Ectodermal cell (in vitro differentiated cells): ENCODE measurements around the gene PKMYT1.

Source experiments
- H3K27ac ChIP-seq: 2 replicates; pipeline ENCODE4 v1.7.0; 2013; ENCODE audit warnings: mild to moderate bottlenecking, low read depth, low read length; ENCODE audit not compliant: insufficient read depth, poor library complexity, severe bottlenecking
- H3K27me3 ChIP-seq: 2 replicates; pipeline ENCODE4 v1.7.0; 2013; ENCODE audit warnings: mild to moderate bottlenecking, low read length; ENCODE audit not compliant: insufficient read depth, control insufficient read depth, poor library complexity, severe bottlenecking
- H3K36me3 ChIP-seq: one replicate; pipeline ENCODE4 v1.7.0; 2013; ENCODE audit warnings: low read length; ENCODE audit not compliant: control insufficient read depth, insufficient read depth
- H3K4me1 ChIP-seq: one replicate; pipeline ENCODE4 v1.7.0; 2013; ENCODE audit warnings: low read length; ENCODE audit not compliant: control insufficient read depth, insufficient read depth
- H3K4me3 ChIP-seq: 2 replicates; pipeline ENCODE4 v1.7.0; 2013; ENCODE audit warnings: low read depth, low read length, control low read depth; ENCODE audit not compliant: insufficient read depth
- H3K9me3 ChIP-seq: 2 replicates; pipeline ENCODE4 v1.7.0; 2013; ENCODE audit warnings: mild to moderate bottlenecking, low read length, moderate library complexity; ENCODE audit not compliant: control insufficient read depth
- WGBS, 2 experiments: methylation state at CpG; one replicate each; pipeline ENCODE4 v1.1.7; 2013; ENCODE audit warnings: missing lambda C conversion rate in 2 of 2; 5-methylcytosine and 5-hydroxymethylcytosine counted together

PKMYT1 gene

GRCh38 chr16:2974319-2975056, 5.8 kb downstream of the PKMYT1 start:
- no peak overlapping the region for H3K27ac ChIP-seq
- no peaks in the 10 kb centered on the region for H3K27me3 ChIP-seq
- no peaks in the 10 kb centered on the region for H3K9me3 ChIP-seq
- WGBS, 2 experiments, result 94 to 95% methylated on average over 15 of the region's 15 CpGs
- no peaks in the 10 kb centered on the region for H3K36me3 ChIP-seq
- H3K4me3 ChIP-seq, result no peak overlapping the region
- H3K4me1 ChIP-seq, result peaks cover 8% of the 10 kb centered on the region

GRCh38 chr16:2973605-2974318, 6.5 kb downstream of the PKMYT1 start:
- 93 to 95% methylated on average over 17 of the region's 17 CpGs for WGBS, 2 experiments
- Histone ChIP-seq H3K27ac (no peak overlapping the region), H3K36me3 (no peaks in the 10 kb centered on the region), H3K4me3 (no peak overlapping the region), H3K9me3 (no peaks in the 10 kb centered on the region), H3K4me1 (peaks cover 8% of the 10 kb centered on the region), H3K27me3 (no peaks in the 10 kb centered on the region)

- Histone ChIP-seq H3K4me1 (peaks cover 13% of the 10 kb centered on the region), H3K4me3 (no peak overlapping the region), H3K27ac (no peak overlapping the region), H3K36me3 (no peaks in the 10 kb centered on the region), H3K9me3 (no peaks in the 10 kb centered on the region), H3K27me3 (peaks cover 6% of the 10 kb centered on the region)
- 93 to 94% methylated on average over 5 of the region's 5 CpGs for WGBS, 2 experiments
These were observed 7.2 kb downstream of the PKMYT1 start for GRCh38 chr16:2973093-2973492.

- Histone ChIP-seq H3K27me3 (peaks cover 15% of the 10 kb centered on the region), H3K4me1 (peaks cover 13% of the 10 kb centered on the region), H3K36me3 (no peaks in the 10 kb centered on the region), H3K27ac (no peak overlapping the region), H3K4me3 (no peak overlapping the region), H3K9me3 (no peaks in the 10 kb centered on the region)
- 87% methylated on average over 15 of the region's 15 CpGs for WGBS, 2 experiments
These were observed 8.1 kb downstream of the PKMYT1 start for GRCh38 chr16:2971985-2972784.

- Histone ChIP-seq H3K9me3 (no peaks in the 10 kb centered on the region), H3K4me3 (no peak overlapping the region)
- 95% methylated on average over 35 of the region's 35 CpGs for WGBS, 2 experiments
These were observed 8.9 kb downstream of the PKMYT1 start for GRCh38 chr16:2971134-2971984.

GRCh38 chr16:2970563-2970962, 9.7 kb downstream of the PKMYT1 start:
- WGBS, 2 experiments, result 81 to 85% methylated on average over 6 of the region's 6 CpGs
- no peak overlapping the region for H3K27ac ChIP-seq
- no peaks in the 10 kb centered on the region for H3K9me3 ChIP-seq
- H3K4me3 ChIP-seq, result peak overlapping the region; percentile 72
- no peaks in the 10 kb centered on the region for H3K36me3 ChIP-seq
- peaks cover 26% of the 10 kb centered on the region for H3K27me3 ChIP-seq
- peaks cover 13% of the 10 kb centered on the region for H3K4me1 ChIP-seq

More at GRCh38 chr16:2971134-2971984, 8.9 kb downstream of the PKMYT1 start:
- H3K27ac ChIP-seq, result no peak overlapping the region
- H3K4me1 ChIP-seq, result peaks cover 13% of the 10 kb centered on the region
- no peaks in the 10 kb centered on the region for H3K36me3 ChIP-seq
- peaks cover 20% of the 10 kb centered on the region for H3K27me3 ChIP-seq

GRCh38 chr16:2969545-2970521, 10.4 kb downstream of the PKMYT1 start:
- Histone ChIP-seq H3K4me3 (peak overlapping the region; percentile 72), H3K27me3 (peaks cover 29% of the 10 kb centered on the region), H3K9me3 (no peaks in the 10 kb centered on the region), H3K27ac (peak overlapping the region; percentile 17), H3K36me3 (no peaks in the 10 kb centered on the region), H3K4me1 (peaks cover 13% of the 10 kb centered on the region)
- WGBS, 2 experiments, result 1% methylated on average over 83 of the region's 83 CpGs

GRCh38 chr16:2968738-2969544, 11.3 kb downstream of the PKMYT1 start, which contains the start of gene PAQR4:
TSS of gene PAQR4 (plus strand) at chr16:2969348. CDS start at chr16:2969675, 327 bp downstream.
- peak within 1 kb of the TSS; percentile 72 for H3K4me3 ChIP-seq
- peaks cover 38% of the 10 kb centered on the region for H3K27me3 ChIP-seq
- WGBS, 2 experiments, result 2% methylated on average over 98 of the region's 98 CpGs
- no peaks in the 10 kb centered on the region for H3K9me3 ChIP-seq
- H3K27ac ChIP-seq, result peak within 1 kb of the TSS; percentile 17
- H3K4me1 ChIP-seq, result peaks cover 13% of the 10 kb centered on the region
- H3K36me3 ChIP-seq, result no peaks in the 10 kb centered on the region
